ENCODE measurements around the gene EMP1.

Gene EMP1

GRCh38 chr12:13197526-13198143 is 1.1 kb downstream of the EMP1 start:
- no peak for DNase-seq (ENCODE audit: low read depth, low spot score)

GRCh38 chr12:13198241-13198640 is 1.7 kb downstream of the EMP1 start:
- no peak for DNase-seq (ENCODE audit: low read depth, low spot score)

DNA sequence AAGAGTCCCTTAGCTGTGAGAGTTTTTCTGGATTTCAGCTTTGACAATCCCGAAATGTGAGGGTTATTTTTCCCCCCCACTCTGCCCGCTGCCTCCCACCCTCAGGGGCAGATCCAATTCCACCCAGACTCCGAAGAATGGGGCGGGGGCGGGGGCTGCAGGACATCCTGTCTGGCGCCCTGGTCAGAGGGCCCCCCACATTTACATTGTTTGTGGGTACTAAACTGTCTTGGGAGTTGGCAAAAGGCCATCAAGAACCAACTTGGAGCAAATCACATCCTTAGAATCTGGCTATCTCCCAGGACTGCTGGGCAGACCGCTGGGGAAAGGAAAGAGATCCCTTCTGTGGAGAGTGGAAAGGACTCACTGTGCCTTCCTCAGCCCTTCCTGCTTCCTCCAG is 2.4 kb downstream of the EMP1 start:
- no peak for DNase-seq (ENCODE audit: low read depth, low spot score)

GRCh38 chr12:13199592-13199991 is 3.1 kb downstream of the EMP1 start:
- DNase-seq (ENCODE audit: low read depth, low spot score): no peak

GRCh38 chr12:13200841-13201240 is 4.3 kb downstream of the EMP1 start:
- no peak for DNase-seq (ENCODE audit: low read depth, low spot score)

DNA sequence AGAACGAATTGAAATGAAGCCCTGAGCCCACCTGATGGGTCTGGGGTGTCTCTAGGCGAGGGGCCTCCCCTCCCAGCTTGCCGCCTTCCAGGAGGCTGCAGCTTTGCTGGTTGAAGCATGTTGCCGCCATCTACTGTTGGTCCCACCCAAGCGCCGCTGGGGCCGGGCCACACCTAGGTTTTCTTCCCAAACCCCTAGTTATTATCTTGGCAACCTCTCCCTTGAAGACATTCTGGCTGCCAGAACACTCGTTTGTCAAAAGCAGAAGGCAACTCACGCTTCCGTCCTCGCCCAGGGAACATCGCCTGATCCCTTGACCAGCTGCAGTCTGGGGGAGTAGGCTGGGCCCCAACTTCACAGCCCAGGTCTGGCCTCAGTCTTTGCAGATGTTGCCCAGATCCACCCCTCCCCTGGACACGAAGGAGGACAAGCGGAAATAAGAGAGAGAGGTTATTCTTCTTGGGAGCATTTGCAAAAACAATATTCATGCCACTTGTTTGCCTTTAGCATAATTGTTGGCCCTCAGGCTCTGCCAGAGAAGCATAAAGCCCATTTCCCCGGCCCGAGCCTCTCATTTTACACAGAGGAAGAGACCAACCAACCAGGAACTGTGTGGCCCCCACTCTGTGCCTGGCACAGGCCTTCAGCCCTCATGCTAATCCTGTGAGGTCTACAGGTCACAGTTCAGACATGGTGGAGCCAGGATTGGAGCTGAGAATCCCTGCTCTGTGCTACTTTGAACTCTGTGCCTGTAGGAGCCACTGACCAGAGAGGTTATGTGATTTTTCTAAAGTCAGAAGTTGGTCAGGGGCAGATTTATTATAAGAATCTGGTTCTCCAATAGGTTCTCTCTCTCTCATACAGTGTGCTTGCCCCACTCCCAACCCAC is 6.8 kb downstream of the EMP1 start:
- no peak for DNase-seq (ENCODE audit: low read depth, low spot score)

DNA sequence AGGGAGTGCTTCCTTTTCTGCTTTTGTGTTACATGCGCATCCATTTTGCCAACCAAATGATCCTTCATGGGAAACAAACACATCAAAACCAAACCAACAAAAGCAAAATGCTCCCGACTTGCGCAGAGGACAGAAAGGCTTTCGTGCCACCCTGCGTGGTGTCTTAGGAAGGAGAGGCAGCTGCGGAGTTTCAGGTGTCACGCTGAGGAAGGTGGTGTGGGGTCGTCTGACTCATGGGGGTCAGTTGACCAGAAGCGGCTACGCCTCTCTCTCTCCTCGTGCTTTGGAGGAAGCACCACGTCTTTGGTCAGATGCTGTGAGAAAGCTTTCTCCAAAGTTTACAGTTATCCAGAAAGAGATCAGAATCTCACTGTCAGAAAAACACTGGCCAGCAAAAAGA is 7.9 kb downstream of the EMP1 start:
- no peak for DNase-seq (ENCODE audit: low read depth, low spot score)

GRCh38 chr12:13205809-13206559 is 9.5 kb downstream of the EMP1 start:
- DNase-seq (ENCODE audit: low read depth, low spot score): no peak

DNA sequence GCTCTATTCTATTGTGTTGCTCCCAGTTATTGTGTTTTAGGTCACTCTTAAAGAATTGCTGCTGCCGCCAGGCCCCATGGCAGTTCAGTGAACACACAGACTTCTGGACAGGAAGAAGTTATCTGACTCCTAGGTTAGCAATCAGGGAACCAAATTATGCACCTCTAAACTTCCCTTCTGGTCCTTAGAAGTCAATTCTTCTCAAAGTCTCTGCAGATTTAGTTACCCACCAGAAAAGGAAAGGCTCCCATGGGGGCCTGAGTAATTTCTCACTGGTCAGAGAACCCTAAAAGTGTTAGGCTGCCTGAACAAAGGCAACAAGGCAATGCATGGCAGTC is 10.0 kb downstream of the EMP1 start:
- no peak for DNase-seq (ENCODE audit: low read depth, low spot score)

- no peak for DNase-seq (ENCODE audit: low read depth, low spot score)
Observed at GRCh38 chr12:13208533-13209435, 12.3 kb downstream of the EMP1 start.

- DNase-seq (ENCODE audit: low read depth, low spot score): no peak
Observed at GRCh38 chr12:13209436-13210235, 13.1 kb downstream of the EMP1 start.

- no peak for DNase-seq (ENCODE audit: low read depth, low spot score)
Observed at GRCh38 chr12:13210236-13211190, 14.0 kb downstream of the EMP1 start.

DNA sequence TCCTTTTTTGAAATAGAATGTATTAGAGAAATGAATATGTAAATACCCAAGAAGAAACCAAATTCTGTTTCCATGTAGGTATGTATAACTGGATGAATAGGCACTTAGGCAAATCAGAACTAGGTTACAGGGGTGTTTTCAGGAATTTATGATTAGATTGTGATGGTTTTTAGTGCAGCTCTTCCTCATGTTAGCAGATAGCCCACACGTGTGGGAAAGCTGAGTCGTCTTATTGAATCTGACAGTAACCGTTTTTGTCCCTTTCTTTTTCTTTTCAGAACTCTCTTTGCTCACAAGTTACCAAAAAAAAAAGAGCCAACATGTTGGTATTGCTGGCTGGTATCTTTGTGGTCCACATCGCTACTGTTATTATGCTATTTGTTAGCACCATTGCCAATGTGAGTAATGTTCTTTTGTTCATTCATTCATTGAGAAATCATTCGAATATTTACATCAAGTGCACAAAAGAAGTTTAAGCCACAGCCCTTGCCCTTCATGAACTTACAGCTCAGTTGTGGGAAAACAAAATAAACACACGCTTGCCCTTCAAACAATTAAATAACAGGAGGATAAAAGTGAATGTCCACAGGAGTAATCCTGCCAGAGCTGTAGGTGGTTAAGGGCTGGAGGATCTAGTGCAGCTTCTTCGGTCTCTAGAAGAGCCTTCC is 14.8 kb downstream of the EMP1 start:
- DNase-seq (ENCODE audit: low read depth, low spot score): no peak

GRCh38 chr12:13211859-13212664 is 15.5 kb downstream of the EMP1 start:
- DNase-seq (ENCODE audit: low read depth, low spot score): peak; percentile 48

GRCh38 chr12:13215056-13215455 is 18.5 kb downstream of the EMP1 start:
- DNase-seq (ENCODE audit: low read depth, low spot score): no peak

GRCh38 chr12:13218641-13219040 is 22.1 kb downstream of the EMP1 start:
- no peak for DNase-seq (ENCODE audit: low read depth, low spot score)

GRCh38 chr12:13219320-13219719 is 22.8 kb downstream of the EMP1 start:
- no peak for DNase-seq (ENCODE audit: low read depth, low spot score)

GRCh38 chr12:13220838-13221237 is 24.3 kb downstream of the EMP1 start:
- DNase-seq (ENCODE audit: low read depth, low spot score): no peak
